ENCODE measurements around the gene EIF2B2.

The EIF2B2 gene

DNA sequence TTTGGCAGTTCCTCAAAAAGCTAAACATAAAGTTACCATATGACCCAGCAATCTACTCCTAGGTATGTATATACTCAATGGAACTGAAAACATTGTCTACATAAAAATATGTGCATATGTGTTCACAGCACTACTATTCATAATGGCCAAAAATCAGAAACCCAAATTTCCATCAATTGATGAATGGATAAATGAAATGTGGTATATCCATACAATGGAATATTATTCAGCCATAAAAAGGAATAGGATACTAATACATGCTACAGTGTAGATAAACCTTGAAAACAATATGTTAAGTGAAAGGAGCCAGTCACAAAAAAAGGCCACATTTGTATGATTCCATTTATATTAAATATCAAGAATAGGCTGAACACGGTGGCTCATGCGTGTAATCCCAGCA lies 57.7 kb downstream of the EIF2B2 start:
- no peak overlapping the region for H3K9ac ChIP-seq (ENCODE audit: low read depth, low read length, poor library complexity, severe bottlenecking)
- H3K4me3 ChIP-seq (ENCODE audit: low read length, poor library complexity, severe bottlenecking), result no peak overlapping the region
- no peak overlapping the region for H3K4me2 ChIP-seq (ENCODE audit: low read depth, low read length, poor library complexity, severe bottlenecking)
- peaks cover 9% of the 10 kb centered on the region for H3K4me1 ChIP-seq (ENCODE audit: insufficient read depth, low read length, poor library complexity, severe bottlenecking)
- no peaks in the 10 kb centered on the region for H3K9me3 ChIP-seq (ENCODE audit: insufficient read depth, low read depth, low read length)
- H3K9me2 ChIP-seq (replicated peaks; ENCODE audit: low read depth, low read length), result no peaks in the 10 kb centered on the region
- no peaks in the 10 kb centered on the region for H3F3A ChIP-seq (ENCODE audit: low read depth)
- H3K36me3 ChIP-seq (ENCODE audit: insufficient read depth, low read length), result no peaks in the 10 kb centered on the region
- no peak overlapping the region for H2AFZ ChIP-seq (ENCODE audit: low read length)
- no peak for TF ChIP-seq EZH2phosphoT487 (IDR thresholded peaks at IDR 0.05; ENCODE audit: borderline replicate concordance)
- TF ChIP-seq, protein P1, sequence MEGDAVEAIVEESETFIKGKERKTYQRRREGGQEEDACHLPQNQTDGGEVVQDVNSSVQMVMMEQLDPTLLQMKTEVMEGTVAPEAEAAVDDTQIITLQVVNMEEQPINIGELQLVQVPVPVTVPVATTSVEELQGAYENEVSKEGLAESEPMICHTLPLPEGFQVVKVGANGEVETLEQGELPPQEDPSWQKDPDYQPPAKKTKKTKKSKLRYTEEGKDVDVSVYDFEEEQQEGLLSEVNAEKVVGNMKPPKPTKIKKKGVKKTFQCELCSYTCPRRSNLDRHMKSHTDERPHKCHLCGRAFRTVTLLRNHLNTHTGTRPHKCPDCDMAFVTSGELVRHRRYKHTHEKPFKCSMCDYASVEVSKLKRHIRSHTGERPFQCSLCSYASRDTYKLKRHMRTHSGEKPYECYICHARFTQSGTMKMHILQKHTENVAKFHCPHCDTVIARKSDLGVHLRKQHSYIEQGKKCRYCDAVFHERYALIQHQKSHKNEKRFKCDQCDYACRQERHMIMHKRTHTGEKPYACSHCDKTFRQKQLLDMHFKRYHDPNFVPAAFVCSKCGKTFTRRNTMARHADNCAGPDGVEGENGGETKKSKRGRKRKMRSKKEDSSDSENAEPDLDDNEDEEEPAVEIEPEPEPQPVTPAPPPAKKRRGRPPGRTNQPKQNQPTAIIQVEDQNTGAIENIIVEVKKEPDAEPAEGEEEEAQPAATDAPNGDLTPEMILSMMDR (conservative IDR thresholded peaks at IDR 0.05; ENCODE audit: low read length), result no peak
- no peaks in the 10 kb centered on the region for H3K27me3 ChIP-seq (ENCODE audit: insufficient read depth, low read length, poor library complexity, severe bottlenecking)
- no peaks in the 10 kb centered on the region for H4K20me1 ChIP-seq (ENCODE audit: insufficient read depth, low read length, poor library complexity, severe bottlenecking)
- H3K79me2 ChIP-seq (ENCODE audit: insufficient read depth, low read length), result peaks cover 30% of the 10 kb centered on the region
